Thyroid gland (tissue), 4 donors: ENCODE data around the gene SHROOM2.

Experiments
- POLR2A ChIP-seq, 2 donors: fragments of 450-650 bp; IDR thresholded peaks; one replicate each; pipeline ENCODE4 v1.6.1; 2017; ENCODE audit warnings: antibody characterized with exemption in 2 of 2, mild to moderate bottlenecking in 2 of 2, moderate library complexity in 1 of 2
- TF ChIP-seq, protein P1 (sequence below), 6 experiments: fragments of 200-600 bp in 3 of 6; fragments of 450-650 bp in 3 of 6; sonication (generic) in 3 of 6; IDR thresholded peaks; one replicate each; pipeline ENCODE4 v1.5.1; 2016 to 2019; ENCODE audit warnings: antibody characterized with exemption in 6 of 6, mild to moderate bottlenecking in 2 of 6, inconsistent platforms in 1 of 6, moderate library complexity in 1 of 6

DNA sequence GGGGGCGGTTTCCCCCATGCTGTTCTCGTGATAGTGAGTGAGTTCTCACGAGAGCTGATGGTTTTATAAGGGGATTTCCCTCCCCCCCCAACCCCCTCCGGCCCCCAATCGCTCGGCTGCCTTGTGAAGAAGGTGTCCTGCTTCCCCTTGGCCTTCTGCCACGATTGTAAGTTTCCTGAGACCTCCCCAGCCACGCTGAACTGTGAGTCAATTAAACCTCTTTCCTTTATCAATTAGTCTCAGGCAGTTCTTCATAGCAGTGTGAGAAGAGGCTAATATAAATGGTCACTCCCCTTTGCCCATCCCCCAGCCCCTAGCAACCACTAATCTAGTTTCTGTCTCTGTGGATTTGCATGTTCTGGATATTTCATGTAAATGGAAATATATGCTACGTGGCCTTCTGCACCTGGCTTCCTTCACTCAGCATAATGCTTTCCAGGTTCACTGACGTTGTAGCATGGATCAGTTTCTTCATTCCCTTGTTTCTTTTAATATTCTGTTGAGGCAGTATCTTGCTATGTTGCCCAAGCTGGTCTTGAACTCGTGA is 37.0 kb upstream of the SHROOM2 start:
- TF ChIP-seq, protein P1, sequence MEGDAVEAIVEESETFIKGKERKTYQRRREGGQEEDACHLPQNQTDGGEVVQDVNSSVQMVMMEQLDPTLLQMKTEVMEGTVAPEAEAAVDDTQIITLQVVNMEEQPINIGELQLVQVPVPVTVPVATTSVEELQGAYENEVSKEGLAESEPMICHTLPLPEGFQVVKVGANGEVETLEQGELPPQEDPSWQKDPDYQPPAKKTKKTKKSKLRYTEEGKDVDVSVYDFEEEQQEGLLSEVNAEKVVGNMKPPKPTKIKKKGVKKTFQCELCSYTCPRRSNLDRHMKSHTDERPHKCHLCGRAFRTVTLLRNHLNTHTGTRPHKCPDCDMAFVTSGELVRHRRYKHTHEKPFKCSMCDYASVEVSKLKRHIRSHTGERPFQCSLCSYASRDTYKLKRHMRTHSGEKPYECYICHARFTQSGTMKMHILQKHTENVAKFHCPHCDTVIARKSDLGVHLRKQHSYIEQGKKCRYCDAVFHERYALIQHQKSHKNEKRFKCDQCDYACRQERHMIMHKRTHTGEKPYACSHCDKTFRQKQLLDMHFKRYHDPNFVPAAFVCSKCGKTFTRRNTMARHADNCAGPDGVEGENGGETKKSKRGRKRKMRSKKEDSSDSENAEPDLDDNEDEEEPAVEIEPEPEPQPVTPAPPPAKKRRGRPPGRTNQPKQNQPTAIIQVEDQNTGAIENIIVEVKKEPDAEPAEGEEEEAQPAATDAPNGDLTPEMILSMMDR (IDR thresholded peaks at IDR 0.05), result no peak
- TF ChIP-seq POLR2A (IDR thresholded peaks at IDR 0.05), result no peak
